GM12892 (cell line): Measurements from ENCODE around the gene ACTN1.

Experiments used
- POLR2A ChIP-seq: IDR thresholded peaks from 2 replicates; pipeline ENCODE4 v1.6.1; 2011; ENCODE audit warnings: low read depth, low read length, control low read depth
- POLR2AphosphoS5 ChIP-seq: IDR thresholded peaks from 2 replicates; pipeline ENCODE4 v1.6.1; 2011; ENCODE audit warnings: low read depth, low read length, control low read depth
- TAF1 ChIP-seq: IDR thresholded peaks from 2 replicates; pipeline ENCODE4 v1.6.1; 2011; ENCODE audit warnings: low read depth, mild to moderate bottlenecking, control low read depth, low read length, borderline replicate concordance

- TF ChIP-seq POLR2AphosphoS5 = no peak
- no peak for TF ChIP-seq POLR2A
- TF ChIP-seq TAF1 = no peak
Measured at GRCh38 chr14:68844210-68844545, 134.9 kb downstream of the ACTN1 start.
